Endothelial cell (in vitro differentiated cells): Measurements from ENCODE around the gene SEMA3A. TPM values are rescaled to one million over a fixed set of nuclear protein-coding genes. Genes with fewer than 3 reads are reported as not detected.

Source experiments
- DNase-seq: peaks from one replicate; pipeline ENCODE4 v3.0.0; 2021; ENCODE audit warnings: low spot score
- H3K27ac Mint-ChIP-seq: one replicate; pipeline ENCODE4 v1.8.0; 2021; ENCODE audit warnings: mixed read lengths, inconsistent platforms; ENCODE audit not compliant: unreplicated experiment
- H3K27me3 Mint-ChIP-seq: one replicate; pipeline ENCODE4 v1.8.0; 2021; ENCODE audit warnings: mild to moderate bottlenecking, moderate library complexity, mixed read lengths, inconsistent platforms; ENCODE audit not compliant: unreplicated experiment
- H3K36me3 Mint-ChIP-seq: one replicate; pipeline ENCODE4 v1.8.0; 2021; ENCODE audit warnings: mild to moderate bottlenecking, low read depth, mixed read lengths, inconsistent platforms; ENCODE audit not compliant: unreplicated experiment
- H3K4me1 Mint-ChIP-seq: one replicate; pipeline ENCODE4 v1.8.0; 2021; ENCODE audit warnings: mild to moderate bottlenecking, mixed read lengths, inconsistent platforms; ENCODE audit not compliant: unreplicated experiment
- H3K4me3 Mint-ChIP-seq: one replicate; pipeline ENCODE4 v1.8.0; 2021; ENCODE audit warnings: mild to moderate bottlenecking, mixed read lengths, inconsistent platforms; ENCODE audit not compliant: unreplicated experiment
- H3K9me3 Mint-ChIP-seq: one replicate; pipeline ENCODE4 v1.8.0; 2021; ENCODE audit warnings: mixed read lengths, inconsistent platforms; ENCODE audit not compliant: unreplicated experiment
- CTCF ChIP-seq: fragments of 200-600 bp; sonication (generic); IDR thresholded peaks from one replicate; pipeline ENCODE4 v1.5.0; 2021; ENCODE audit warnings: antibody characterized with exemption; ENCODE audit not compliant: unreplicated experiment
- total RNA-seq: library from RNA; stranded (reverse); fragmentation: NEBNext Ultra II Directional; extraction: Animal tissue kit (Norgen Biotek cat#: 25700); gene quantifications from one replicate; pipeline ENCODE4 v1.2.1, GENCODE V29; 2021; ENCODE audit not compliant: unreplicated experiment

SEMA3A gene
- total RNA-seq, 1 donor from 2014 or later: 8.5 TPM

DNA sequence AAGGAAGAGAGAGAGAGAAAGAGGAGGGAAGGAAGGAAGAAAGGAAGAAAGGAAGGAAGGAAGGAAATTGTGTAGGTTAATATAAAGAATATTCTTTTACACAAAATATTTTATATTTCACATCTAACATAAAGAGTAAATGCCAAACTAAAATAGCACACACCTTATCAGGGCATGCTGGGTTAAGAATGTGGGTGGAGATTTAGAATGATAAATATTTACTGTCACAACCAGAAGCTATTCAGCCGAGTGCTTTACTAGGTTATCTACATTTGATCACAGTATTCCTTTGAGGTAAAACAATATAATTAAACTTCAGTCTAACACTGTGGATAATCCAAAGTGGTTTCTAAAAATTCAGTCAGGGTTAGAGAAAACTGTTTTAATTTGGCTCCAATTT, 103.3 kb downstream of the SEMA3A start:
- TF ChIP-seq CTCF: no peak
- Mint-ChIP-seq H3K9me3 (no peaks in the 10 kb centered on the region), H3K4me3 (no peak overlapping the region), H3K27ac (no peak overlapping the region), H3K4me1 (peaks cover 6% of the 10 kb centered on the region), H3K27me3 (no peaks in the 10 kb centered on the region), H3K36me3 (no peaks in the 10 kb centered on the region)
- no peak for DNase-seq

DNA sequence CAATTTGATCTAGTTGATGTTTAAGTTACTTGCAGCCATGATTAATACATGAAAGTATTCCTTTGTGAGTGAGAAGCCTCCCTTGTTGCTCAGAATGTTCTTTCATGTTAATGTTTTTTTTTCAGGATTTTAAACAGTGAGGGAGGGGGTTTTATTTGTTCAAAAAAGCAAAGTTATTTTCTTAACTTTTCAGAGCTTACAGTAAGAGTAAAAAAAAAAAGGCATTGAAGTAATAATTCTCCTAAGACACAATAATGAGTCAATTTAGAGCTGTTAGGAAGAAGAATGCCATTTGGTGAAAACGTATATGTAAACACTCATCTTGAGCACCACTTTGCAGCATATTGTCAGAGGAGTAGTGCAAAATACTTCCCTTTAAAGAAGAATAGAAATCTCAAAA, 105.8 kb downstream of the SEMA3A start:
- no peak for DNase-seq
- Mint-ChIP-seq H3K4me3 (no peak overlapping the region), H3K4me1 (peaks cover 11% of the 10 kb centered on the region), H3K27ac (no peak overlapping the region), H3K9me3 (no peaks in the 10 kb centered on the region), H3K27me3 (no peaks in the 10 kb centered on the region), H3K36me3 (no peaks in the 10 kb centered on the region)
- TF ChIP-seq CTCF: no peak

DNA sequence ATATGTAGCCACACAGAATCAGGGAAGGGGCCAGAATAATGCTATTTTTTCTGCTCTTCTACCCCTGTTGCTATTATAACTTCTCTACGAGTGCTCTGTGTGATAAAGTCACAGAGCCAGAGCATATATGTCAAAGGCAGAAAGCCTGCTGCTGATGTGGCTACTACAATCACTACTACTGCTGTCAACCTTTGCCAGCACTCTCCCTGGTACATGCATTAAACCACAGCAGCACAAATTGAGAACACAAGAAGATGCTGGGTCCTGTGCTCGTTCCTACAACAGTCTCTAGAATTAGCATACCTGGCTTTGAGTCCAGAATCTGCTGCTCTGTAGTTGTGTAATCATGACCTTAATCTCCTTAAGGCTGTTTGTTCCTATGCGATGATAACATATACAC, 108.6 kb downstream of the SEMA3A start:
- no peak for DNase-seq

GRCh38 chr7:84085147-84085546, 109.4 kb downstream of the SEMA3A start:
- no peak for TF ChIP-seq CTCF
- no peak overlapping the region for H3K4me3 Mint-ChIP-seq

More for the DNA sequence above, 108.6 kb downstream of the SEMA3A start:
- peaks cover 5% of the 10 kb centered on the region for H3K4me1 Mint-ChIP-seq
- H3K27me3 Mint-ChIP-seq: no peaks in the 10 kb centered on the region
- H3K27ac Mint-ChIP-seq: no peak overlapping the region
- no peak for TF ChIP-seq CTCF
- no peaks in the 10 kb centered on the region for H3K9me3 Mint-ChIP-seq
- H3K4me3 Mint-ChIP-seq: no peak overlapping the region
- no peaks in the 10 kb centered on the region for H3K36me3 Mint-ChIP-seq

DNA sequence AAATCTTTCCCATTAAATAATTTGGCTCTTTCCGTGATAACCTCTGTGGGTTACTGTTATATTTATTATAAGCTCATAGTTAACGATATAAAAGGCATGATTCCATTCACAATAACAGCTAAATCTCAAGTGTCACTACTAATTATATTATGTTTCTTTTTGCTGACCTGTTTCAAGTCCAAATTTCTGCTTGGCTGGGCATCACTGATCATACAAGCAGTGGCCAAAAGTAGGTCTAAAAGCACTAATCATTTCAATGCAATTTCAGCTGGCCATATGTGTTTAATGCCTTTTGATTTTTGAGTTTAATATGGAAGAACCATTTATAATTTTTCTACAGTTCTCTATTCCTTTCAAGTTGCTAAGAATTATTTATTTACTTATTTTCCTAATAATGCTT, 110.7 kb downstream of the SEMA3A start:
- H3K9me3 Mint-ChIP-seq: no peaks in the 10 kb centered on the region

More at GRCh38 chr7:84085147-84085546, 109.4 kb downstream of the SEMA3A start:
- no peaks in the 10 kb centered on the region for H3K9me3 Mint-ChIP-seq
- H3K4me1 Mint-ChIP-seq: peaks cover 5% of the 10 kb centered on the region
- no peaks in the 10 kb centered on the region for H3K27me3 Mint-ChIP-seq
- no peaks in the 10 kb centered on the region for H3K36me3 Mint-ChIP-seq
- peak overlapping the region; percentile 1 for H3K27ac Mint-ChIP-seq
- no peak for DNase-seq

More for the DNA sequence above, 110.7 kb downstream of the SEMA3A start:
- no peaks in the 10 kb centered on the region for H3K27me3 Mint-ChIP-seq
- H3K36me3 Mint-ChIP-seq: no peaks in the 10 kb centered on the region
- DNase-seq: no peak
- no peak overlapping the region for H3K4me3 Mint-ChIP-seq
- TF ChIP-seq CTCF: no peak
- H3K4me1 Mint-ChIP-seq: peaks cover 5% of the 10 kb centered on the region
- no peak overlapping the region for H3K27ac Mint-ChIP-seq
